GM19035 (cell line): ENCODE data around the gene LRP3.
A peak's percentile ranks its signal among the peaks of the same experiment; 100 is the strongest.
"Not testable (repeated sequence)": the region's sequence is repeated elsewhere in the genome, so short reads cannot be mapped to it uniquely, and the experiment has no call there.

Experiments
- ATAC-seq: cut with Tn5 transposase; IDR thresholded peaks from one replicate; pipeline ENCODE4 v1.9.1; 2021; ENCODE audit not compliant: unreplicated experiment

The LRP3 gene

DNA sequence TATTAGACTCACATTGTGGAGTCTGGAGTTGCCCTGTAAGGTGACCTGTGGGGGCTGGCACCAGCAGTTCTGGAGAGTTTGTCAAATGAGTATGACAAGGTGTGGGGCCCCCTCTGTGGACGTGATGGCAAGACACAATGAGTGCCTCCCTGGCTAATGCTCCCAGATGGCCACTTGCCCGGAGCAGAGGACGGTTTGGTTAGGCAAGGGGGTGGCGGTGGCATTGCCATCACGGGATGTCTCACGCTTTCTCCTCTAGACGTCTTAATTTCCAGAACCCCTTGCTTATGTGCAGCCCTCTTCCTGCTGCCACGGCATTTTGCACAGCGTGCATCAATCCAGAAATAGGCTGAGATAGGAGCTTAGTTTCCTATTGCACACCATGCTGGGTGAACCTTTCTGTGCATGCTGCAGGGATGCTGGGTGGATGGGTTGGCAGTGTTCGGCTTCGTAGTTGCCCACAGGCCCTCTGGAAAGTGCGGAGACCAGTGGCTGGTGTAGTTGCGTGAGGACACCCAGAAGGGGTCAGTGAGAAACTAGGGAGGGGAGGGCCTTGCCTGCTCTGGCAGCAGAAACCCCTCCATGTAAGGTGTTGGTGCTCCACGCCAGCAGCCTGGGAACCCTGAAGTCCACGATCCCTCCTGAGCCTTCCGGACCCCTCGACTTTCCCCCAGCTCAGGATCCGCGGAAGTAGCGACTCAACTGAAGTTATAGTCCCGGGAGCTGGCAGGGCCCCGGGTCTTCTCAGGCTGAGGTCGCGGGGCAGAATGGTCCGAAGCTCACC, 18.1 kb upstream of the LRP3 start:
- no peak for ATAC-seq

GRCh38 chr19:33176670-33177416, 17.3 kb upstream of the LRP3 start:
- peak; percentile 77 for ATAC-seq

- ATAC-seq: peak; percentile 24
Observed at GRCh38 chr19:33177417-33177979, 16.6 kb upstream of the LRP3 start.

GRCh38 chr19:33186431-33187182, 7.5 kb upstream of the LRP3 start:
- no peak for ATAC-seq

DNA sequence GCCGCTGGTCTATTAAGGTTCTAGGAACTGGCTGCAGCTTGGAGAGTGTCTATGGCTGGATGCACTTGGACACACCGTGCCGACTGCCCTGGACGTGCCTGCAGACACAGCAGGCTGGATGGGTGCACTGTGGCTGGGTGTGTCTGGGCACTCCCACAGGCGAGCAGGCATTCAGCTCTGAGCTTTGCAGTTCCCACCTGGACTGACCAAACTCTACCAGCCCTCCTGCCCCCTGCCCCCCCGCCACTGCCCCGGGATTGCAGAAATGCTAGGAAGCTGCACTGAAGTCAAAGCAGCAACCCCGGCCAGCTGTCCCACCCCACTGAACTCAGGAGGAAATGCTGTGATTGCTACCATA, 7.0 kb upstream of the LRP3 start:
- ATAC-seq: no peak

- no peak for ATAC-seq
Observed at GRCh38 chr19:33189453-33189852, 4.7 kb upstream of the LRP3 start.

GRCh38 chr19:33191092-33191491, 3.0 kb upstream of the LRP3 start:
- not testable (repeated sequence) for ATAC-seq

- no peak for ATAC-seq
Observed at GRCh38 chr19:33191501-33191900, 2.6 kb upstream of the LRP3 start.

DNA sequence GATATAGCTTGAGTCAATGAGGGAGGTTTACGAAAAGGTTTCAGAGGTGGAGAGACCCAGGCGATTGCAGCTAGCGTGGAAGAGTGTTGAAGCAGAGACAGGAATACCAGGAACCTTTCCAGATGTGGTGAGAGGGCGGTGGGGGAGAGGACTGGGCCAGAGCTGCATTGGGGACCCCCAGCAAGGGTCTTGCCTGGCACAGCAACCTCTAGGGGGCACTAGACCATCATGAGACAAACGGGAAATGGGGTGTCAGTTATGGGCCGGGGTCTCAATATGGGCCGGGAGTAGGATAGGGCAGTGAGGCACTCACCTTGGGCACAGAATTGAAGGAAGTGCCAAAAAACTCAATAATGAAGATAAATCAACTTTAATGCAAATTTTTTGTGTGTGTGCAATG, 2.1 kb upstream of the LRP3 start:
- no peak for ATAC-seq

DNA sequence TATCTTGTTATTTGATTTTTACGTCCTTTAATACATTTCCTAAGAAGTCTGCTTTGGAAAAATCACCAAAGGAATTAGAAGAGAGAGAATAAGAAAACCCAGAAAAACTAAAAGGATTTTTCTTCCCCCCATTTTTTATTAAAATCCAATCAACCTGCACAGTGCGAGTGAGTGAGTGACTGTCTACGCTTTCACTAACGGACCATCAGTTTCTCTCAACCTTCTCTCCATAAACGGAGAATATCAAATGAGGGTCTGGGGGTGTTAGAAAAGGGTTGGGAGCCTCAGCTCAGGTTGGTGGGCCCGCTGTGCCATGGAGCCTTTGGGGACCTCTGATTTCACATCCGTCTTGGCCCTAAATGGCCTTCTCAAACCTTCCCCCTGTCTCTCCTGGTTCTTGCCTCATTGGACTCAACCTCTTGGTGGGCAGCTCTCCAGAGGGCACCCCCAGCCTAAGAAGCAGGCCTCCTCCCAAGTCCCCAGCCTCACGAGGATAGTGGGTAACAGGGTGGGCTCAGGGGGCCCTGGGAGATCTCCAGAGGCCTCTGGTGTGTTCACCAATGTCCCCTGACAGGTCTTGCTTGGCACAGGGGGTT, 763 bp upstream of the LRP3 start:
- no peak for ATAC-seq

DNA sequence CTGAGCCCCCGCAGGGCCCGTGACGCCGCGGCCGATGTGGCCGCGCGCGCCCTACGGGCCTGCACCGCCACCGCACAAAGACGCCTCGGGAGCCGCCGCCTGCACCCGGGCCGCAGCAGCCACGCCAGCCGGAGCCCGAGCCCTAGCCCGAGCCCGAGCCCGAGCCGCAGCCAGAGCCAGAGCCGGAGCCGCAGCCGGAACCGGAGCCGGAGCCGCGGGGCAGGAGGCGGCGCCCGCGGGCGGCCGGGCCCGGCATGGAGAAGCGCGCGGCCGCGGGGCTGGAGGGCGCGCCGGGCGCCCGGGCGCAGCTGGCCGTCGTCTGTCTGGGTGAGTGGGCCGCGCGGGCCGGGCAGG, 379 bp downstream of the LRP3 start:
- no peak for ATAC-seq

GRCh38 chr19:33194886-33195644, 935 bp downstream of the LRP3 start:
- ATAC-seq: no peak

DNA sequence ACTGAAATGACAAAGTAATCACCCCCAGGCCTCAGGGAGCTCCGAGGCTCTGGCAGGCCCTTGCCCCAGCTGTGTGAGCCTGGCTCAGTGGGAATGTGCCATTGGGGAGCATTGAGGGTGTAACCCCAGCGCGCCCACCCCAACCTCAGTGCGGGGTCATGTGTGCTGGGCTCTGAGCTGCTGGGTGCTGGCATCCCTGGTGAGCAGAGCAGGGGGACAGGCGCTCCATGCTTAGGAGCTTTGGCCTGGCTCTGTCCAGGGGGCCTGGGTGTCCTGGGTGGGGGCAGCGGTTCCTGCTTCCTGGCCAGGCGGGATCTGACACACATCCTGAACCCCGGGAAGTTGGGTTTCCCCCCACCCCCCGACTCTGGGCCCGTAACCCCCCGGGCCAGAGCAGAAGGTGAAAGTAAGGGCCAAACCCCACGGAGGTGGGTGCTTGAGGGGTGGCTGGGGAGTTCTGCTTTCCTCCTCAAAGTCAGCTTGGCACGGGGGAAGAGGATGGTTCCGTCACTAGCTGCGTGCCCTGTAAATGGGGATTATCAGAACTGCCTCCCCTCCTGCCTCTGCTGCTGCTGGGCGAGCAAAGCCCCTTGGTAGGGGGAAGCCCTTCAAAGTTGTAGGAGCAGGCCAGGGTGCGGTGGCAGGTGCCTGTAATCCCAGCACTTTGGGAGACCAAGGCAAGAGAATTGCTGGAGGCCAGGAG, 1.7 kb downstream of the LRP3 start:
- no peak for ATAC-seq

GRCh38 chr19:33196446-33197193, 2.5 kb downstream of the LRP3 start:
- no peak for ATAC-seq

DNA sequence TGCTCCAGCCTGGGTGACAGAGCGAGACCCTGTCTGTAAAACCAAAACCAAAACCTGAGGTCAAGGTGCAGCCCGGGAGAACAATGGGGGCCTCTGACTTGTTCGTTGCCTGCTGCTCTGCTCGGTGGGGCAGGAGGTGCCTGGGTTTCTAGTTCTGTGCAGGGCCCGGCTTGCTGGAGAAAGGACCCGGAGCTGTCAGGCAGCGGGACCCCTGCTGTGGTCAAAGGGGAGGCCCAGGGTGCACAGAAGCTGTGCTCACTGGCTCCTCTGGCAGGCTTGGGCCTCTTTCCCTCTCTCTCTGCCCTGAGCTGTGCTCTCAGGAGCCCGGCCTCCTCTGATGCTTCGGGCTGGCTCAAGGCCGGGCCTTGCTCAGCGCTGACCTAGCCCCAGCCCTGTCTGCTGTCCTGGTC, 3.5 kb downstream of the LRP3 start:
- ATAC-seq: no peak

DNA sequence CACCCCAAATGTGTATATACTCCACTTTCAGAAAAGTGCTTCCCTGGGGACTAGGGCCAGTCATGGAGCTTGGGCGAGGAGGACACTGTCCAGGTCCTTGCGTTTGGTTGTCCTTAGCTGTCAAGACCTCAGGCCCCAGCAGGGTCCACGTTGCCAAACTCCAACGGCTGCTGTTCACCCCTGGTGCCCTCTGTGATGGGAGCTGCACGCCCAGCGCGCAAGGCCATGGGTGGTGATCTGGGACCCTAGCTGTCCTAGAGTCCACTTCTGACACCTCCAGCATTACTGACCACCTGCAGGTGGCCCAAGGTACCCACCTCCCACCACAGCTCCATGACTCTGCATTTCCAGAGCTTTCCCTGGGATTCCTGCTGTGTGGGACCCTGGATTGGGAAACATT, 4.0 kb downstream of the LRP3 start:
- ATAC-seq: no peak

DNA sequence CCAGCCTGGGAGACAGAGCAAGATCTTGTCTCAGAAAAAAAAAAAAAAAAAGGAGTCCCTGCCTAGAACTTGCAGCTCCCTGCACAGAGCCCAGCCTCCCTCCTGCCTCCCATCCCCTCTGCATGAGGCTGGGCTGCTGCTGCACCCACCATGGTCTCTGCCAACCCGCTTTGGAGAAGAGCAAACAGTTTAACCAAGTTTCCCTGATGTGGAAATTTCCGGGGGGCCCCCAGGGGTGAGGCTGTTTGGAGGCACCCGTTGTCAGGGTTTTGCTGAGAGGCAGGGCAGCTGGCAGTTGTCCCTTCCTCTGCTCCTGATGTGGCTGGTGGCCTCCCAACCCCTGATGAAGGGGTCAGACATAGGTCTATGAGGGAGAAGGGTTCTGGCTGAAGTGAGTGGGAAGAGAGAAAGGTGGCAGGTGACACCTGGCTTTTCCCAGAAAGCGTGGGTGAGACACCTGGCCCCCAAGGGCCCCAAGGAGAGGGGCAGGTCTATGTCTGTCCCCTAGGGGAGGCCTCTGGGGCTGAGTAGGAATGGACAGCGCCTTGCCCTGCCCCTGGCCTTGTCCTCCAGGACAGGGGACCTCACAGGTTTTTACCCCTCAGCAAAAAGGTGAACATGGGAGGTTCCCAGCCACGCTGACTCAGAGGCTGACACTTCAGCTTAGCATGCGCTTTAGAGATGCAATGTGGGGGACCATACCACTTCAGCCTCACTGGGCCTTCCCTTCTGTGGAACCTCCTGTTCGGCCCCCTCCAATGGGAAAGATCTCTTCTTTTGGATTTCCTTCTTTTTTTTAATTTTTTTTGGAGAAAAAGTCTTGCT, 5.5 kb downstream of the LRP3 start:
- no peak for ATAC-seq

- no peak for ATAC-seq
Observed at GRCh38 chr19:33201473-33201872, 7.3 kb downstream of the LRP3 start.
